Stimulated activated naive CD4-positive, alpha-beta T cell (primary cell): ENCODE results near the gene ZFAND2B.

Source experiments
- DNase-seq, 6 experiments: peaks; one replicate each; lab custom pipeline; 2025; lab: John Stamatoyannopoulos, UW

The ZFAND2B gene

DNA sequence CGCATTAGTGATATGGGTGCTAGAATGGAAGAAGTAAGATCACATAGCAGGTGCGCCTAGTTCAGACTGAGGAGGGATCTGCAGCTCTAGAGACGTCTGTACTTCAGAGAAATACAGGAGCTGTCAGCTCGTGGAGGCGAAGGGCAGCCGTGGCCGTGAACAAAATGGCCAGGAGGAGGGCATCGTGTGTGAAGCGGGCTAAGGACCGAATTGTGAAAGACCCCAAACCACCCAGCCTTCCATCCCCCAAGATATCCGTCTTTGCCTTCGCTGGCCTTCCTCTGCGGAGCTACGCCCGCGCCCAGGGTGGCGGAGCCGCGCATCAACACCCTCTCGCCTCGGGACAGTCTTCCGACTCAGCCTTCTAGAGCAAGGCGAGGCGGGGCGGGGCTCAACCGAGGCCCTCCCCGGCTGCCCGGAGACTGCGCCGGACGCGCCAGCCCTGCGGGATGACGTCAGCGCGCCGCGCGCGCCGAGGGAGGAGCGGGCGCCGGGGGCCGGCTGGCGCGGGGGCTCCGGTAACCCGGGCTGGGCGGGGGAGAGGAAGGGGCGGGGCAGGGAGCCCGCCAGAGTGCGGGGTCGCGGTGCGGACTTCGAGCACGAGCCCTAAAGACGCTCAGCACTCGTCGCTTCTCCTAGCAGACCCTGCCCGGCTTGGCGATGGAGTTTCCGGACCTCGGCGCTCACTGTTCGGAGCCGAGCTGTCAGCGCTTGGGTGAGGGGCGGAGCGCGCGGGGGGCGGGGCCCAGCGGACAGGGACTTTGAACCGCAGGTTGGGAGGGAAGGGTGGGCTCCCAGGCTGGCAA lies at the start of gene ZFAND2B:
TSS of gene ZFAND2B (plus strand) at position 455 of the 806 bp plus-strand sequence. CDS start at position 661, 206 bp downstream.
- DNase-seq, result peak; percentile 90 to 98 (median 94)

DNA sequence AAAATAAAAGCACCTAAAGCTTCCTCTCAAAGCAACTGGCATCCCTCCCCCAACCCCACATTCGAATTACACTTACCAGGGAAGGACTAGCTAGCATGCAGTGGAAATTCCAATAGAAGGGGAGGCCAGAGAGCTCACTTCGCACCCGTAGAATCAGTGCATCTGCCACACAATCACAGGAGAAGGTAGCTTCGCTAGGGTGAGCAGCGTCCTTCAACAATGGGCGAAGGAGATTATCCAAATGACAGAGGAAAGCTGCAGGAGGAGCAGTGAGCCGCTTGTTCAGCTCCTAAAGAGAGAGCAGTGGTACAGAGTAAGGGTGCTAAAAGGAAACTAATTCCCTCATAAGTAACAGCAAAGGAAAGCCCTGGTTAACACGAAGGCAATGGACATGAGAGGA lies 49.2 kb upstream of the ZFAND2B start:
- no peak for DNase-seq

GRCh38 chr2:219158025-219158424 lies 48.6 kb upstream of the ZFAND2B start:
- no peak for DNase-seq

- no peak for DNase-seq
Observed at GRCh38 chr2:219158586-219158985, 48.0 kb upstream of the ZFAND2B start.

GRCh38 chr2:219159771-219160185 lies 46.8 kb upstream of the ZFAND2B start:
- DNase-seq, result no peak

- peak; percentile 84 to 99 (median 94) for DNase-seq
Observed at GRCh38 chr2:219160186-219161017, 46.2 kb upstream of the ZFAND2B start, which contains the start of gene NHEJ1. NHEJ1 (minus strand) TSS chr2:219160815; CDS start chr2:219158362, 2,453 bp downstream.

GRCh38 chr2:219161097-219161496 lies 45.5 kb upstream of the ZFAND2B start:
- DNase-seq, result no peak

DNA sequence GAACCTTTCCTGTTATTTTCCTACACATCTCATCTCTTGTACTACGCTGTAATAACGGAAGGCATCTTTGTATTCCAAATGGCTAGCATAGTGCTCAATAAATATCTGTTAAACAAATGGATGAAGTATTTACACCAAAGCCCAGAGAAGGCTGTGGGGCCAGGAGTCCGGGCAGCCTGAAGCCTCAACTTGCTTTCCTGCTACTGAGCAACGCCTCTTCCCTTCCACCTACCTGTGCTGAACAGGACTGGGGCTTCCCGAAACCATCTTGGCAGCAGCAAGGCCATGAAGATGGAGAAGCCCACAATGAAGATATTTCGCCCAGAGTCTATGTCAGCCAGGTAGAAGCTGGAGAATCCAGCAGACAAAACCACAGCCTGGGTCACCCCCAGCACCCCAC lies 43.4 kb upstream of the ZFAND2B start:
- no peak for DNase-seq

- DNase-seq, result no peak
Observed at GRCh38 chr2:219165058-219165911, 41.3 kb upstream of the ZFAND2B start.

DNA sequence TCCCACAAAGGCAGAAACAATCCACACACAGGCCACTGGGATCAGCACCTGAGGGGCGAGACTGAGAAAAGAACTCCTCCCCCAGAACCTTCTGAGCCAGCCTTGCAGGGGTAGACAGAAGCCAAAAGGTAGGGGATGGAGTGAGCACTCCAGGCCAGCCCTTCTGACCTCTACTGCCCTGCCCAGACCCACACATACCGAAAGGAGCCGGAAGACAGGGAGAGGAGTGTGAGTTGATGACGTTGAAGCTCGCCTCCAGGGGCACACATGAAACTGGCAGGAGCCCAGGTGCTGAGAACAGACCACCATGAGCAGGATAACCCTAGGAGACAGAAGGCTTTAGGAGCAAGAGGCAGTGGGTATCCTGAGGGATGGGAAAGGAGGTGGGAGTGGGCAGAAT lies 38.6 kb upstream of the ZFAND2B start:
- no peak for DNase-seq

DNA sequence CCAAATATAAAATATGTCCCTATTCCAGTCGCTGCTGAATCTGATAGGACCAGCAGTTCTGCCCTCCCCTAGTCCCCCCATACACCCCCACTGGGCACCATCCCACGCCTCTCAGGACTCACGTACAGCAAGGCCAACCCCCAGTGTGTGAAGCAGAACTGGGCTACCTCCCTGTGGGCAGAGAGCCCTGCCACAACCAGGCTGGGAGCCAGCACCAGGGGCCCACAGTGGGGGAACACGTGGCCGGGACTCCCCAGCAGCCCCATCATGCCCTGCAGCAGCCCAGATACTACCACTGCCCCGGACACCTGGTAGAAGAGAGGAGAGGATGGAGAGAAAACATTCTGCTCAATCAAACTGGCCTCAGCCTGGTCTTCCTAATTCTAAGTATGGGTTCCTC lies 38.1 kb upstream of the ZFAND2B start:
- no peak for DNase-seq

GRCh38 chr2:219168932-219169331 lies 37.6 kb upstream of the ZFAND2B start:
- no peak for DNase-seq

GRCh38 chr2:219169930-219170654 lies 36.5 kb upstream of the ZFAND2B start, which contains the start of gene SLC23A3:
SLC23A3 (minus strand) TSS chr2:219170029; CDS start chr2:219169984, 45 bp downstream.
- no peak for DNase-seq

DNA sequence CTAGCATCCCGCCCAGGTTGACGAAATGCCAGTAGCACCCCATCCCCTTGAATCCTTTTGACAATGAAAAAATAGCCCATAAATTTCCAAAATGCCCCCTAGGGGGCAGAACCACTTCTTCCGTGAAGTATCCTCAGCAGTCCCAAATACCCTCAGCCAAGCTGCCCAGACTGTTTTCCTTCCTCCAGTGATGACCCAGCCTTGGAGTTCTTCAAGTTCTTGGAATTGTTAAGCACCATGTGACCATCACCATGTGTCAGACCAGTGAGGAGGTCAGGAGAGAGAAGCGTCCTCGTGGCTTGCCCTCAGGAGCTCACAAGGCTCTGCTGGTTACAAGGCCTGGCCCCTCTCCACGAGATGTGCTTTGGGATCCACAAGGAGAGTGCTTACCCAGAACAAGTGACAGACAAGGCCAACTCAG lies 35.3 kb upstream of the ZFAND2B start:
- DNase-seq, result peak in 2 of 6 experiments; percentile 43 to 59

GRCh38 chr2:219172231-219173154 lies 34.1 kb upstream of the ZFAND2B start:
- no peak for DNase-seq

DNA sequence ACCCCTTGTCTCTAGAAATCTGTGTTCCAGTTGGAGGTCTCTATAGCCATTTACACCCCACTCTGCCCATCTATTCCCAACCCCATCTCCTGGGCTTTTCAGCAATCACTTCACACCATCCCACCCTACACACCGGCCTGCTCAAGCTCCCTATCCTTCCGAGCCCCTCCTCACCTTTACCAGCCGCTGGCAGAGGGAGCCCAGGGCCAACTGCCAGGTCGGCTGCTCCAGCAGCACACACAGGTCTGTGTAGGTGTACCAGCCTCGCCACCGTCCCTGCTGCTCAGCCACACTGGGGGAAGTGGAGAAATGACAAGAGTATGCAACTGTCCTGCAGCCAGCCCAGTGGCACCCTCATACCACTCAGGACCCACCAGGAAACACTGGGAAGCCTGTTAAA lies 33.4 kb upstream of the ZFAND2B start:
- DNase-seq, result no peak

- DNase-seq, result no peak
Observed at GRCh38 chr2:219174146-219174545, 32.4 kb upstream of the ZFAND2B start.

DNA sequence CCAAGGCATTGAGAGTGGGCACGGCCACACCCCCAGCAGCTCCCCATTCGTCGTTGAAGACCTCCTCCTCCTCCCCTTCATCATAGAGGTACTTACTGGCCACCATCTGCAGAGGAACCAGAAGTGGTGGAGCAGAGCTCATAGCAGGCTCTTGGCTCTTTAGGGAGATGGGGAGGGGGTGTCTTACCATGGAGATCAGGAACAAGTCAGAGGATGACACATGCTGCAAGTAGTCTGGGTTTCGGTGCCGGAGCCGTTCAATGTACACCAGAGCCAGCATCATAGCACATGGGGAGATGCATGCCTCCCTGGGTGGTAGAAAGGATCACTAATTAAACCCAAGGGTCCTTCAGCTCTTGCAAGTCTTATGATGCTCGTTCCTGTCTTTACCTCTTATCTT lies 31.8 kb upstream of the ZFAND2B start:
- no peak for DNase-seq

GRCh38 chr2:219175486-219175885 lies 31.1 kb upstream of the ZFAND2B start:
- DNase-seq, result no peak
